H1 (cell line): Measurements from ENCODE around the gene PLA2G10.
"Not testable (repeated sequence)": the region's sequence is repeated elsewhere in the genome, so short reads cannot be mapped to it uniquely, and the experiment has no call there.

Experiments used
- ATF2 ChIP-seq: IDR thresholded peaks from 2 replicates; pipeline ENCODE4 v1.6.1; 2012; ENCODE audit warnings: low read length, inconsistent platforms
- ATF3 ChIP-seq: IDR thresholded peaks from 2 replicates; pipeline ENCODE4 v1.6.1; 2011; ENCODE audit warnings: low read depth, mild to moderate bottlenecking, low read length; ENCODE audit not compliant: insufficient read depth
- BRCA1 ChIP-seq: IDR thresholded peaks from 2 replicates; pipeline ENCODE4 v1.6.1; 2012; ENCODE audit warnings: low read depth, low read length, improper control_type of control experiment
- CTCF ChIP-seq, 3 experiments: IDR thresholded peaks; 1 replicate in 2 of 3; 2 replicates in 1 of 3; pipeline versions ENCODE4 v1.5.1 to v1.6.1; 2011; ENCODE audit warnings: low read length in 3 of 3, mild to moderate bottlenecking in 3 of 3, inconsistent platforms in 2 of 3, low read depth in 1 of 3, moderate library complexity in 1 of 3; ENCODE audit not compliant: insufficient read depth in 1 of 3; ENCODE audit errors: control extremely low read depth in 1 of 3
- MAFK ChIP-seq: IDR thresholded peaks from 2 replicates; pipeline ENCODE4 v1.6.1; 2012; ENCODE audit warnings: low read depth, mild to moderate bottlenecking, improper control_type of control experiment, low read length
- SRF ChIP-seq: IDR thresholded peaks from 2 replicates; pipeline ENCODE4 v1.6.1; 2011; ENCODE audit warnings: mild to moderate bottlenecking, low read depth, low read length, moderate library complexity
- TAF1 ChIP-seq: IDR thresholded peaks from 2 replicates; pipeline ENCODE4 v1.6.1; 2011; ENCODE audit warnings: mild to moderate bottlenecking, low read depth, low read length
- TBP ChIP-seq: IDR thresholded peaks from 2 replicates; pipeline ENCODE4 v1.6.1; 2011; ENCODE audit warnings: low read depth, low read length, improper control_type of control experiment

GRCh38 chr16:14636179-14636950, 57.7 kb downstream of the PLA2G10 start:
- TF ChIP-seq MAFK; BRCA1; TAF1; TBP; ATF2; ATF3; CTCF (IDR thresholded peaks at IDR 0.05; ENCODE audit: control extremely low read depth in 1 of 3, insufficient read depth in 1 of 3, low read depth in 1 of 3, low read length in 3 of 3); SRF: not testable (repeated sequence)
